ENCODE data around the gene NAGS. TPM values are rescaled to one million over a fixed set of nuclear protein-coding genes. Genes with fewer than 3 reads are reported as not detected.

Gene NAGS
- total and polyA plus RNA-seq, 2 experiments from 2014 or later, result 4.2 to 7.2 TPM

DNA sequence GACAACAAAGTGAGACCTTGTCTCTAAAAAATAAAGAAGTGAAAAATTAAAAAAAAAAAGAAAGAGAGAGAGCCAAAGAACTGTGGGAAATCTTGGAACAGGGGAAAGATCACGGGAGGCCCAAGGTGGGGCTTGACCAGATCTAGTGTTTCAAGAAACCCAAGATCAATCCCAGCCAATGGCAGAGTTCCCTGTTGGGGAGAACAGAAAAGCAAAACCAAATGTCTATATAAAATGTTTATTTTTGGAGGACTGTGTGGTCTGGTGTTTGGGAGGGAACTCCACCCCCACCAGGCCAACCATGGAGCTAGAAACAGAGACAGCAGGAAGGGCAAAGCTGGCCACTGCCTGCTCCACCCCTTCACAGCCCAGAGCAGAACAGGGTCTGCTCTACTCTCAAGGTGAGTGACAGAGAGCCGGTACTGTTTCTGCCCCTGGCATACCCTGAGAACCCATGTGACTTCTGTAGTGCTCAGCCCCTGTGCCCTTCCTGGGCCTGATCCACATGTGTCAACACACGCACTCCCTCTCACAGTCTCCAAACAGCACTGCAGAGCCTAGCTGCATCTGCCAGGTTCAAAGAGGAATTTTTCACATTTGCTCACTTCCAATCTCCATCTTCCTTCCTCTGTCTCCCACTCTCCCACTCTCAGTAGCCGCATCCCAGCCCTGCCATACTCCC is 6.7 kb downstream of the NAGS start (continued):
- TF ChIP-seq, protein P1, sequence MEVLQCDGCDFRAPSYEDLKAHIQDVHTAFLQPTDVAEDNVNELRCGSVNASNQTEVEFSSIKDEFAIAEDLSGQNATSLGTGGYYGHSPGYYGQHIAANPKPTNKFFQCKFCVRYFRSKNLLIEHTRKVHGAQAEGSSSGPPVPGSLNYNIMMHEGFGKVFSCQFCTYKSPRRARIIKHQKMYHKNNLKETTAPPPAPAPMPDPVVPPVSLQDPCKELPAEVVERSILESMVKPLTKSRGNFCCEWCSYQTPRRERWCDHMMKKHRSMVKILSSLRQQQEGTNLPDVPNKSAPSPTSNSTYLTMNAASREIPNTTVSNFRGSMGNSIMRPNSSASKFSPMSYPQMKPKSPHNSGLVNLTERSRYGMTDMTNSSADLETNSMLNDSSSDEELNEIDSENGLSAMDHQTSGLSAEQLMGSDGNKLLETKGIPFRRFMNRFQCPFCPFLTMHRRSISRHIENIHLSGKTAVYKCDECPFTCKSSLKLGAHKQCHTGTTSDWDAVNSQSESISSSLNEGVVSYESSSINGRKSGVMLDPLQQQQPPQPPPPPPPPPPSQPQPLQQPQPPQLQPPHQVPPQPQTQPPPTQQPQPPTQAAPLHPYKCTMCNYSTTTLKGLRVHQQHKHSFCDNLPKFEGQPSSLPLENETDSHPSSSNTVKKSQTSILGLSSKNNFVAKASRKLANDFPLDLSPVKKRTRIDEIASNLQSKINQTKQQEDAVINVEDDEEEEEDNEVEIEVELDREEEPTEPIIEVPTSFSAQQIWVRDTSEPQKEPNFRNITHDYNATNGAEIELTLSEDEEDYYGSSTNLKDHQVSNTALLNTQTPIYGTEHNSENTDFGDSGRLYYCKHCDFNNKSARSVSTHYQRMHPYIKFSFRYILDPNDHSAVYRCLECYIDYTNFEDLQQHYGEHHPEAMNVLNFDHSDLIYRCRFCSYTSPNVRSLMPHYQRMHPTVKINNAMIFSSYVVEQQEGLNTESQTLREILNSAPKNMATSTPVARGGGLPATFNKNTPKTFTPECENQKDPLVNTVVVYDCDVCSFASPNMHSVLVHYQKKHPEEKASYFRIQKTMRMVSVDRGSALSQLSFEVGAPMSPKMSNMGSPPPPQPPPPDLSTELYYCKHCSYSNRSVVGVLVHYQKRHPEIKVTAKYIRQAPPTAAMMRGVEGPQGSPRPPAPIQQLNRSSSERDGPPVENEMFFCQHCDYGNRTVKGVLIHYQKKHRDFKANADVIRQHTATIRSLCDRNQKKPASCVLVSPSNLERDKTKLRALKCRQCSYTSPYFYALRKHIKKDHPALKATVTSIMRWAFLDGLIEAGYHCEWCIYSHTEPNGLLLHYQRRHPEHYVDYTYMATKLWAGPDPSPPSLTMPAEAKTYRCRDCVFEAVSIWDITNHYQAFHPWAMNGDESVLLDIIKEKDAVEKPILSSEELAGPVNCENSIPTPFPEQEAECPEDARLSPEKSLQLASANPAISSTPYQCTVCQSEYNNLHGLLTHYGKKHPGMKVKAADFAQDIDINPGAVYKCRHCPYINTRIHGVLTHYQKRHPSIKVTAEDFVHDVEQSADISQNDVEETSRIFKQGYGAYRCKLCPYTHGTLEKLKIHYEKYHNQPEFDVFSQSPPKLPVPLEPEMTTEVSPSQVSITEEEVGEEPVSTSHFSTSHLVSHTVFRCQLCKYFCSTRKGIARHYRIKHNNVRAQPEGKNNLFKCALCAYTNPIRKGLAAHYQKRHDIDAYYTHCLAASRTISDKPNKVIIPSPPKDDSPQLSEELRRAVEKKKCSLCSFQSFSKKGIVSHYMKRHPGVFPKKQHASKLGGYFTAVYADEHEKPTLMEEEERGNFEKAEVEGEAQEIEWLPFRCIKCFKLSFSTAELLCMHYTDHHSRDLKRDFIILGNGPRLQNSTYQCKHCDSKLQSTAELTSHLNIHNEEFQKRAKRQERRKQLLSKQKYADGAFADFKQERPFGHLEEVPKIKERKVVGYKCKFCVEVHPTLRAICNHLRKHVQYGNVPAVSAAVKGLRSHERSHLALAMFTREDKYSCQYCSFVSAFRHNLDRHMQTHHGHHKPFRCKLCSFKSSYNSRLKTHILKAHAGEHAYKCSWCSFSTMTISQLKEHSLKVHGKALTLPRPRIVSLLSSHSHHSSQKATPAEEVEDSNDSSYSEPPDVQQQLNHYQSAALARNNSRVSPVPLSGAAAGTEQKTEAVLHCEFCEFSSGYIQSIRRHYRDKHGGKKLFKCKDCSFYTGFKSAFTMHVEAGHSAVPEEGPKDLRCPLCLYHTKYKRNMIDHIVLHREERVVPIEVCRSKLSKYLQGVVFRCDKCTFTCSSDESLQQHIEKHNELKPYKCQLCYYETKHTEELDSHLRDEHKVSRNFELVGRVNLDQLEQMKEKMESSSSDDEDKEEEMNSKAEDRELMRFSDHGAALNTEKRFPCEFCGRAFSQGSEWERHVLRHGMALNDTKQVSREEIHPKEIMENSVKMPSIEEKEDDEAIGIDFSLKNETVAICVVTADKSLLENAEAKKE (CRISPR knock-in tag; IDR thresholded peaks at IDR 0.05), result no peak
- TF ChIP-seq ZNF331 (CRISPR knock-in tag; IDR thresholded peaks at IDR 0.05; ENCODE audit: low read depth) (no peak), STAT1 (IDR thresholded peaks at IDR 0.05; ENCODE audit: unreplicated experiment) (no peak), EZH2 (IDR thresholded peaks at IDR 0.05; ENCODE audit: low read depth, unreplicated experiment) (no peak), JUNB (IDR thresholded peaks at IDR 0.05; ENCODE audit: unreplicated experiment) (no peak)
- TF ChIP-seq, protein P2, sequence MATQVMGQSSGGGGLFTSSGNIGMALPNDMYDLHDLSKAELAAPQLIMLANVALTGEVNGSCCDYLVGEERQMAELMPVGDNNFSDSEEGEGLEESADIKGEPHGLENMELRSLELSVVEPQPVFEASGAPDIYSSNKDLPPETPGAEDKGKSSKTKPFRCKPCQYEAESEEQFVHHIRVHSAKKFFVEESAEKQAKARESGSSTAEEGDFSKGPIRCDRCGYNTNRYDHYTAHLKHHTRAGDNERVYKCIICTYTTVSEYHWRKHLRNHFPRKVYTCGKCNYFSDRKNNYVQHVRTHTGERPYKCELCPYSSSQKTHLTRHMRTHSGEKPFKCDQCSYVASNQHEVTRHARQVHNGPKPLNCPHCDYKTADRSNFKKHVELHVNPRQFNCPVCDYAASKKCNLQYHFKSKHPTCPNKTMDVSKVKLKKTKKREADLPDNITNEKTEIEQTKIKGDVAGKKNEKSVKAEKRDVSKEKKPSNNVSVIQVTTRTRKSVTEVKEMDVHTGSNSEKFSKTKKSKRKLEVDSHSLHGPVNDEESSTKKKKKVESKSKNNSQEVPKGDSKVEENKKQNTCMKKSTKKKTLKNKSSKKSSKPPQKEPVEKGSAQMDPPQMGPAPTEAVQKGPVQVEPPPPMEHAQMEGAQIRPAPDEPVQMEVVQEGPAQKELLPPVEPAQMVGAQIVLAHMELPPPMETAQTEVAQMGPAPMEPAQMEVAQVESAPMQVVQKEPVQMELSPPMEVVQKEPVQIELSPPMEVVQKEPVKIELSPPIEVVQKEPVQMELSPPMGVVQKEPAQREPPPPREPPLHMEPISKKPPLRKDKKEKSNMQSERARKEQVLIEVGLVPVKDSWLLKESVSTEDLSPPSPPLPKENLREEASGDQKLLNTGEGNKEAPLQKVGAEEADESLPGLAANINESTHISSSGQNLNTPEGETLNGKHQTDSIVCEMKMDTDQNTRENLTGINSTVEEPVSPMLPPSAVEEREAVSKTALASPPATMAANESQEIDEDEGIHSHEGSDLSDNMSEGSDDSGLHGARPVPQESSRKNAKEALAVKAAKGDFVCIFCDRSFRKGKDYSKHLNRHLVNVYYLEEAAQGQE (IDR thresholded peaks at IDR 0.05; ENCODE audit: unreplicated experiment), result no peak
- TF ChIP-seq, protein P3, sequence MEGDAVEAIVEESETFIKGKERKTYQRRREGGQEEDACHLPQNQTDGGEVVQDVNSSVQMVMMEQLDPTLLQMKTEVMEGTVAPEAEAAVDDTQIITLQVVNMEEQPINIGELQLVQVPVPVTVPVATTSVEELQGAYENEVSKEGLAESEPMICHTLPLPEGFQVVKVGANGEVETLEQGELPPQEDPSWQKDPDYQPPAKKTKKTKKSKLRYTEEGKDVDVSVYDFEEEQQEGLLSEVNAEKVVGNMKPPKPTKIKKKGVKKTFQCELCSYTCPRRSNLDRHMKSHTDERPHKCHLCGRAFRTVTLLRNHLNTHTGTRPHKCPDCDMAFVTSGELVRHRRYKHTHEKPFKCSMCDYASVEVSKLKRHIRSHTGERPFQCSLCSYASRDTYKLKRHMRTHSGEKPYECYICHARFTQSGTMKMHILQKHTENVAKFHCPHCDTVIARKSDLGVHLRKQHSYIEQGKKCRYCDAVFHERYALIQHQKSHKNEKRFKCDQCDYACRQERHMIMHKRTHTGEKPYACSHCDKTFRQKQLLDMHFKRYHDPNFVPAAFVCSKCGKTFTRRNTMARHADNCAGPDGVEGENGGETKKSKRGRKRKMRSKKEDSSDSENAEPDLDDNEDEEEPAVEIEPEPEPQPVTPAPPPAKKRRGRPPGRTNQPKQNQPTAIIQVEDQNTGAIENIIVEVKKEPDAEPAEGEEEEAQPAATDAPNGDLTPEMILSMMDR (conservative IDR thresholded peaks at IDR 0.05; ENCODE audit: low read depth in 2 of 2), result no peak
